Measurements from ENCODE around the gene ADI1.

ADI1 gene

DNA sequence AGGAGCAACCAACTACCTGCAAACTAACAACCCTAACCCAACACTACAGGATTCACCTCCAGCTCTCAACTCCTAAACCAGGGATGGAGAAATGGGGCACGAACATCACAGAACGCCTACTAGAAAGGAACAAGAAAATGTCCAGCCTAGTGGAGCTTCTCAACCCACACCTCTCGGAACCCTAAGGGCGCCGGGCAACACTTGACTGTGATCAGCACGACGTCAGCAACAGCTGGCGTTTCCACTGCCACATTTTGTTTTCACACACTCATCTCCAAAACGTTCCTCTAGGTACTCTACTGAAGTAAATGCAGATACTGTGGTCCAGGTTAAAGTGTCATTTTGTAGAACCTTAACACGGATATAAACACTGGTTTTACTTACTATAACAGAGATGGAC is 34.6 kb upstream of the ADI1 start:
- TF ChIP-seq, protein P1, sequence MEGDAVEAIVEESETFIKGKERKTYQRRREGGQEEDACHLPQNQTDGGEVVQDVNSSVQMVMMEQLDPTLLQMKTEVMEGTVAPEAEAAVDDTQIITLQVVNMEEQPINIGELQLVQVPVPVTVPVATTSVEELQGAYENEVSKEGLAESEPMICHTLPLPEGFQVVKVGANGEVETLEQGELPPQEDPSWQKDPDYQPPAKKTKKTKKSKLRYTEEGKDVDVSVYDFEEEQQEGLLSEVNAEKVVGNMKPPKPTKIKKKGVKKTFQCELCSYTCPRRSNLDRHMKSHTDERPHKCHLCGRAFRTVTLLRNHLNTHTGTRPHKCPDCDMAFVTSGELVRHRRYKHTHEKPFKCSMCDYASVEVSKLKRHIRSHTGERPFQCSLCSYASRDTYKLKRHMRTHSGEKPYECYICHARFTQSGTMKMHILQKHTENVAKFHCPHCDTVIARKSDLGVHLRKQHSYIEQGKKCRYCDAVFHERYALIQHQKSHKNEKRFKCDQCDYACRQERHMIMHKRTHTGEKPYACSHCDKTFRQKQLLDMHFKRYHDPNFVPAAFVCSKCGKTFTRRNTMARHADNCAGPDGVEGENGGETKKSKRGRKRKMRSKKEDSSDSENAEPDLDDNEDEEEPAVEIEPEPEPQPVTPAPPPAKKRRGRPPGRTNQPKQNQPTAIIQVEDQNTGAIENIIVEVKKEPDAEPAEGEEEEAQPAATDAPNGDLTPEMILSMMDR (IDR thresholded peaks at IDR 0.05; ENCODE audit: insufficient read depth, missing control alignments): no peak
- no peak for DNase-seq (ENCODE audit: insufficient read length, low spot score)
- FAIRE-seq: no peak

DNA sequence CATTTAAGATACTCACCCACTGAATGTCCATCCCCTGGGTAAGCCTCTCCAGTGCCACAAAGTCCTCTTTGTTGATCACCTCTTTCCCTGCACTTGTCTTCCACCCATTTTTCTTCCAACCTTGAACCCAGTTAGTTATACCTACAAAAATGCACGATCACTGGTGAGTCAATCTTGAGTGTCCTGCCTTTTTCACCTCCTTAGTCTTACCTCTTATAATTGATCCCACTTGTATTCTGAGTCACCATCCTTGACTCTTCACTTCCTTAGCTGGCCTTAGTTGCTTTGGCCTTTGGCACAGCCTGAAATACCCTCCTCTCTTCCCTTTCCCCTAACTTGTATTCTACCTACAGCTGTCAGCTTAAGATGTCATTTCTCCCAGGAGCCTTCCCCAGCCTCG is 28.6 kb upstream of the ADI1 start:
- TF ChIP-seq, protein P1 (IDR thresholded peaks at IDR 0.05; ENCODE audit: insufficient read depth, missing control alignments): no peak
- FAIRE-seq (no peak), DNase-seq (ENCODE audit: insufficient read length, low spot score) (no peak)

DNA sequence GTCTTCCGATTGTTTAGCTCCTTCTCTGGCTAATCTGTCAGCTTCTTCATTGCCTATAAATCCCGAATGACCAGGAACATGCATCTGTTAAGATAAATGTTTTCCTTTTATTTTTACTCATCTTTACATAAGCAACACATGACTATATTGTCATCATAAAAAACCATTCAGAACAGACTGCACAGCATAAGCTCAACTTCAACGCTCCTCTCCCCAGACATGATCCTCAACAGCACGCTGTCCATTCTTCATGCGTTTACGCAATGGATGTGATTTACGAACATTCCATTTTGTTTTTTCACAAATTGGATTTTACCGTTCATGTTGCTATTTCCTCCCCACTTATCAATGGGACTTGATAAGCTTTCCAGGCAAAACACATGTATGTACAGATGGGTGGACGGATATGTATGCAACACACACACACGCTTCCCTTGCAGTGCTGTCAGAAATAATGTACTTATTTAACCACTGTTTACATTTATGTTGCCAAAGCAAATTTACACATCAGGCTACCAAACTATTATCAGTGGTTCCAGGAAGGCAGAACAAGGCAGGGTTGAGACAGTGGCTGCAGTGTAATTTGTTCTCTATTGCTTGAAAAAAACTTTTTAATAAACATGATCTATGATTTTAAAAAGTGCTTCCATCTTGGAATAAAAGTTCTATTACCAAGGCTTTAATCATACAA is 26.6 kb upstream of the ADI1 start:
- FAIRE-seq (no peak), DNase-seq (ENCODE audit: insufficient read length, low spot score) (no peak)
- TF ChIP-seq, protein P1 (IDR thresholded peaks at IDR 0.05; ENCODE audit: insufficient read depth, missing control alignments): no peak

DNA sequence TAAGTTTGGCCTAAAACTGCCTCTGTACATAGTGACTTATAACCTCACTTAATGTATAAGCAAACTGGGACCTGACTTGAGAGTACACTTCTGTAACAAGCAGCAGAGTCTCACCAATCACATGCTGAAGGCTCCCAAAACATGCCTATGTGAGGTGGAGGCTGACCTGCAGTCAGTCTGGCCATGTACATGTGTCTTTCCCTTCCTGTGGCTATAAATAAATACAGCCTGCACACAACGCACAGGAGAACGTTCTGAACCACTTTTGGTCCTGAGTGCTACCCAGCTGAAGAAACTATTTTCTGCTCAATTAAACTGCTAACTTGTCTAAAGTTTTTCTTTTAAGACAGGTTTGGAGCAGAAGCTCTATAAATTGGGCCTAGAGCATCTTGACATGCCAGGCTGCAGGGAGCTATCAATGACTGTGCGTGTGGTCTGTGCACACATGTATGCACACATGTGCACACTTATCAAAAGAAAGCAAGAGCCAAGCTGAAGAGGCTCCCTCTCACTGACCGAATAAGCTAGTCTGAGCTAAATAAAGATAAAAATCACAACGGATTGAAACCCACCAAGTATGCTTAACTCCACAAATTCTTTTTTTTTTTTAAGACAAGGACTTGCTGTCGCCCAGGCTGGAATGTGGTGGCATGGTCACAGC is 23.8 kb upstream of the ADI1 start:
- TF ChIP-seq, protein P1 (IDR thresholded peaks at IDR 0.05; ENCODE audit: insufficient read depth, missing control alignments): no peak
- no peak for DNase-seq (ENCODE audit: insufficient read length, low spot score)
- FAIRE-seq: no peak

DNA sequence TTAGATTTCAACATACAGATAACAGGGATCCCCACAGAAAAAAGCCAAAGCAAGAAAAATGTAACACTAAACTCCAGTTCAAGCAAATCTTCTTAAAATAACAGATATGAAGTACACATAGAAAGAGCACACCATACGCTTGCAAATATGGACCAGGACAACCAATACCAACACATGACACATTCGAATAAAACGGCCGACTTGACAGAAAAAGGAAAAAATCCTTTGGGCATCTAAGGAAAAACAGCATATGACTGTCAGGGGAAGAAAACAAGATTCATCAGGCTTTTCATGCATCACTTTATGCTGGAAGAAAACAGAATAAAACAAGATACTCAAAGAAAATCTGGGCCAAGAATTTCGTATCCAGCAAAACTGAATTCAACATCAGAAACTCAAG is 22.8 kb upstream of the ADI1 start:
- TF ChIP-seq, protein P1 (IDR thresholded peaks at IDR 0.05; ENCODE audit: insufficient read depth, missing control alignments): no peak
- FAIRE-seq (no peak), DNase-seq (ENCODE audit: insufficient read length, low spot score) (no peak)

DNA sequence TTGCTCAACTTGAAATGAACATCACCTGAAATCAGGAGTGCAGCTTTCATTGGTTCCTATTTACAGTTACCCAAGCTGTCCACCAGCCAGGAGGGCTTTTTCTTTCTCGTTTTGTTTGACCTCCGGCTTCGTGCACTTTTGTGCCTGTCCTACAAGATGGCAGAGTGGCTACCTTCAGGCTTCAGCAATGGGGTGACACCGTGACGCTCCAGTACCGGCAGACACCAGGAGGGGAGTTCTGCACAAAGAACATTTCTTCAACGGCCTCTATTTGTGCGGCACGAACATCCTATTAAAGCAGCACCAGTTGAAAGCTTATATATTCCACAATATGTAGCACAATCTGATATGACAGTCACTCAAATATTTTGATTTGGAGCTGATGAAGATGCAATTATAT is 20.5 kb upstream of the ADI1 start:
- no peak for DNase-seq (ENCODE audit: insufficient read length, low spot score)
- no peak for FAIRE-seq
- TF ChIP-seq, protein P1 (IDR thresholded peaks at IDR 0.05; ENCODE audit: insufficient read depth, missing control alignments): no peak
